HepG2 (cell line): ENCODE results near the gene TMC8. TPM values are rescaled to one million over a fixed set of nuclear protein-coding genes. Genes with fewer than 3 reads are reported as not detected.
A peak's percentile ranks its signal among the peaks of the same experiment; 100 is the strongest.

Experiments
- ATAC-seq: fragments of 200-7000 bp; cut with Tn5 transposase; 3 replicates; pipeline ENCODE4 v1.9.1; 2020; ENCODE audit warnings: mild to moderate bottlenecking, moderate library complexity
- BruUV-seq: library from RNA; stranded (reverse); fragments of 400-500 nt; replicated peaks from 2 replicates; lab custom pipeline; 2021; lab: Mats Ljungman, UMichigan
- CTCF ChIA-PET: fragments of 300-600 bp; formaldehyde crosslinking; extraction: SDS; loops from one replicate; lab custom pipeline; 2021; ENCODE audit warnings: low total read pairs, inconsistent platforms, low intra/inter-chr PET ratio; lab: Yijun Ruan, JAX
- POLR2A ChIA-PET: fragments of 350-600 bp; sonication (Branson Sonifier 250); formaldehyde crosslinking; loops from one replicate; lab custom pipeline; 2020; ENCODE audit warnings: antibody characterized with exemption, inconsistent platforms; lab: Yijun Ruan, JAX
- DNase-seq: peaks from one replicate; pipeline ENCODE4 v3.0.0-alpha.2; 2015; ENCODE audit warnings: low spot score
- FAIRE-seq: peaks from 3 replicates; lab custom pipeline; 2011; peaks lifted over from hg19 to GRCh38; lab: Jason Lieb, UNC
- H2AFZ ChIP-seq: one replicate; pipeline ENCODE4 v1.6.1; 2011; ENCODE audit warnings: low read length, inconsistent platforms
- H3K27ac ChIP-seq: fragments of 300-600 bp; 3 replicates; pipeline ENCODE4 v1.8.0; 2011; ENCODE audit warnings: mixed run types, mild to moderate bottlenecking, mixed read lengths, low read length, inconsistent platforms; ENCODE audit not compliant: insufficient read depth; ENCODE audit errors: extremely low read length
- H3K27me3 ChIP-seq, 2 experiments: fragments of 200-600 bp in 1 of 2; 2 replicates in 1 of 2; 3 replicates in 1 of 2; pipeline versions ENCODE4 v1.6.0 to v1.8.0; 2011; ENCODE audit warnings: low read length in 2 of 2, mild to moderate bottlenecking in 2 of 2, moderate library complexity in 2 of 2, inconsistent platforms in 1 of 2; ENCODE audit not compliant: insufficient read depth in 2 of 2, control insufficient read depth in 1 of 2
- H3K36me3 ChIP-seq, 2 experiments: fragments of 200-600 bp in 1 of 2; replicated peaks in 1 of 2; 2 replicates in 1 of 2; 3 replicates in 1 of 2; pipeline versions ENCODE4 v1.5.1 to v1.8.0; 2011; ENCODE audit warnings: low read length in 2 of 2, inconsistent platforms in 1 of 2; ENCODE audit not compliant: insufficient read depth in 2 of 2, control insufficient read depth in 1 of 2
- H3K4me1 ChIP-seq: 2 replicates; pipeline ENCODE4 v1.5.1; 2012; ENCODE audit warnings: low read length, inconsistent platforms; ENCODE audit not compliant: insufficient read depth
- H3K4me2 ChIP-seq: 2 replicates; pipeline ENCODE4 v1.6.0; 2011; ENCODE audit warnings: low read depth, low read length, inconsistent platforms
- H3K4me3 ChIP-seq, 3 experiments: fragments of 200-600 bp in 1 of 3; sonication (generic), shearing (Covaris generic) in 1 of 3; replicated peaks in 1 of 3; 2 replicates each; pipeline ENCODE4 v1.5.1; 2011 to 2016; ENCODE audit warnings: low read length in 3 of 3, inconsistent platforms in 2 of 3, low read depth in 2 of 3, mild to moderate bottlenecking in 2 of 3, control low read depth in 1 of 3, mixed read lengths in 1 of 3; ENCODE audit not compliant: insufficient read depth in 1 of 3
- H3K79me2 ChIP-seq: one replicate; pipeline ENCODE4 v1.6.1; 2011; ENCODE audit warnings: low read length, inconsistent platforms; ENCODE audit not compliant: insufficient read depth
- H3K9ac ChIP-seq: 2 replicates; pipeline ENCODE4 v1.6.0; 2011; ENCODE audit warnings: mild to moderate bottlenecking, low read depth, low read length, inconsistent platforms; ENCODE audit not compliant: insufficient read depth
- H3K9me3 ChIP-seq: 2 replicates; pipeline ENCODE4 v1.5.1; 2012; ENCODE audit warnings: mild to moderate bottlenecking, low read length
- H4K20me1 ChIP-seq: 2 replicates; pipeline ENCODE4 v1.6.0; 2011; ENCODE audit warnings: inconsistent platforms, mild to moderate bottlenecking, low read length, moderate library complexity; ENCODE audit not compliant: insufficient read depth
- BCL3 ChIP-seq: sonication (generic); formaldehyde crosslinking; IDR thresholded peaks from 2 replicates; pipeline ENCODE4 v1.5.1; 2020; ENCODE audit warnings: mild to moderate bottlenecking, missing genetic modification reagents, moderate library complexity
- CENPX ChIP-seq: sonication (generic); formaldehyde crosslinking; IDR thresholded peaks from 2 replicates; pipeline ENCODE4 v1.9.0; 2021; ENCODE audit warnings: mild to moderate bottlenecking, missing genetic modification reagents, moderate library complexity
- ETV5 ChIP-seq: IDR thresholded peaks from 2 replicates; pipeline ENCODE4 v1.6.1; 2018; ENCODE audit warnings: missing biosample characterization, missing genetic modification reagents, inconsistent platforms, borderline replicate concordance
- HOXA3 ChIP-seq: sonication (generic); formaldehyde crosslinking; IDR thresholded peaks from 2 replicates; pipeline ENCODE4 v1.5.0; 2020; ENCODE audit warnings: missing genetic modification reagents
- MYPOP ChIP-seq: sonication (generic); formaldehyde crosslinking; IDR thresholded peaks from 2 replicates; pipeline ENCODE4 v1.8.1; 2023; ENCODE audit warnings: mild to moderate bottlenecking, moderate library complexity, missing genetic modification reagents
- SYNCRIP ChIP-seq: fragments of 200-400 bp; formaldehyde crosslinking; IDR thresholded peaks from 2 replicates; pipeline ENCODE4 v1.6.1; 2018; ENCODE audit warnings: mild to moderate bottlenecking, low read depth, low read length; ENCODE audit not compliant: insufficient read depth
- ZC3H13 ChIP-seq: sonication (generic); formaldehyde crosslinking; IDR thresholded peaks from 2 replicates; pipeline ENCODE4 v1.8.1; 2023; ENCODE audit warnings: mild to moderate bottlenecking, missing genetic modification reagents, moderate library complexity
- ZNF12 ChIP-seq: sonication (generic); formaldehyde crosslinking; IDR thresholded peaks from 2 replicates; pipeline ENCODE4 v1.5.0; 2020; ENCODE audit warnings: missing genetic modification reagents
- ZNF263 ChIP-seq: sonication (generic); formaldehyde crosslinking; IDR thresholded peaks from 2 replicates; pipeline ENCODE4 v1.4.0; 2020; ENCODE audit warnings: missing genetic modification reagents
- ZNF337 ChIP-seq: sonication (generic); formaldehyde crosslinking; IDR thresholded peaks from 2 replicates; pipeline ENCODE4 v1.5.1; 2020; ENCODE audit warnings: missing genetic modification reagents, low read depth, mild to moderate bottlenecking, borderline replicate concordance
- ZNF772 ChIP-seq: sonication (generic); formaldehyde crosslinking; IDR thresholded peaks from 2 replicates; pipeline ENCODE4 v1.5.0; 2020; ENCODE audit warnings: mild to moderate bottlenecking, missing genetic modification reagents
- WGBS: methylation state at CpG from one replicate; pipeline ENCODE4 v1.1.6; 2017; ENCODE audit warnings: low lambda C conversion rate; 5-methylcytosine and 5-hydroxymethylcytosine counted together
- in situ Hi-C: cut with HindIII; loops from 2 replicates; pipeline ENCODE4 v1.10.0; 2017; ENCODE audit warnings: low pct_unique_long_range_greater_than_20kb; ENCODE audit not compliant: extremely low pct_ligation_motif_present
- intact Hi-C: fragments of 100-400 bp; cut with micrococcal nuclease; formaldehyde crosslinking; loops from one replicate; pipeline ENCODE4 v1.10.0; 2022; ENCODE audit not compliant: unreplicated experiment
- polyA plus RNA-seq, 8 experiments: library from polyadenylated mRNA; depleted of rRNA in 3 of 8; stranded (reverse) in 7 of 8; unstranded in 1 of 8; fragments of >200 nt; fragmentation: Illumina TruSeq in 4 of 8; extraction: Trizol in 4 of 8; gene quantifications; 2 replicates each; pipeline versions ENCODE4 v1.2.1 to v1.2.3, GENCODE V29; 2011 to 2016; ENCODE audit warnings: low read depth in 4 of 8, missing spikeins in 1 of 8, mixed read lengths in 1 of 8; ENCODE audit not compliant: insufficient read depth in 1 of 8
- total RNA-seq, 5 experiments: library from RNA; depleted of rRNA; stranded (reverse); fragments of >200 nt; fragmentation: Illumina TruSeq; extraction: Trizol; gene quantifications; 2 replicates each; pipeline ENCODE4 v1.2.3, GENCODE V29; 2016; ENCODE audit warnings: low read depth in 1 of 5
- TF ChIP-seq, protein P1 (sequence below), 2 experiments: sonication (generic) in 1 of 2; formaldehyde crosslinking in 1 of 2; IDR thresholded peaks; 2 replicates each; pipeline versions ENCODE4 v1.4.0 to v1.6.1; 2016 to 2020; ENCODE audit warnings: borderline replicate concordance in 1 of 2, low read depth in 1 of 2, mild to moderate bottlenecking in 1 of 2, missing genetic modification reagents in 1 of 2
- TF ChIP-seq, protein P2 (sequence below): sonication (generic); formaldehyde crosslinking; IDR thresholded peaks from 2 replicates; pipeline ENCODE4 v1.8.1; 2023; ENCODE audit warnings: mild to moderate bottlenecking, missing genetic modification reagents

TMC8 gene
- total and polyA plus RNA-seq, 2 of the 13 experiments (the other 11 are each of a cell fraction or from before 2014, with no cell fraction given): 0.53 to 7.8 TPM

GRCh38 chr17:78151514-78152008 is 21.0 kb downstream of the TMC8 start:
- no peak overlapping the region for H2AFZ ChIP-seq
- peak overlapping the region; percentile 83 for H3K4me2 ChIP-seq
- 0 out of 5 replicates have a peak, but pooled peaks cover 0 to 2% of the 10 kb centered on the region in 2 experiments for H3K27me3 ChIP-seq
- POLR2A ChIA-PET: interaction anchor here (0.6 to 1.6 kb wide), 5 partner anchors 9 to 193 kb away, joined by 3 to 4 read pairs (median 3); partner anchors contain the start of gene TNRC6C
- no peak overlapping the region for H3K27ac ChIP-seq
- intact Hi-C loops: no loop called here
- in situ Hi-C loops: no loop called here
- peak; percentile 56 for ATAC-seq
- peaks cover 54% of the 10 kb centered on the region for H3K4me1 ChIP-seq
- FAIRE-seq: no peak
- H3K9me3 ChIP-seq: no peaks in the 10 kb centered on the region
- DNase-seq: peak; percentile 70
- peak overlapping the region in 2 of 3 experiments; percentile 23 to 58; a peak in 3 of 6 replicates for H3K4me3 ChIP-seq
- no peaks in the 10 kb centered on the region for H4K20me1 ChIP-seq
- H3K79me2 ChIP-seq: no peaks in the 10 kb centered on the region
- 2% methylated on average over 6 of the region's 7 CpGs for whole genome bisulfite sequencing
- no peaks in the 10 kb centered on the region for H3K36me3 ChIP-seq
- H3K9ac ChIP-seq: peak overlapping the region; percentile 24; the same call in 1 of the 2 replicates
- no TSS peak for BruUV-seq
- CTCF ChIA-PET: no interaction called here
- TF ChIP-seq CENPX (CRISPR knock-in tag): no peak
- no peak for TF ChIP-seq HOXA3 (CRISPR knock-in tag)
- TF ChIP-seq ZNF12 (CRISPR knock-in tag): 0 out of 2 replicates have a peak, but pooled peaks have one; percentile 38
- no peak for TF ChIP-seq SYNCRIP
- TF ChIP-seq, protein P1, sequence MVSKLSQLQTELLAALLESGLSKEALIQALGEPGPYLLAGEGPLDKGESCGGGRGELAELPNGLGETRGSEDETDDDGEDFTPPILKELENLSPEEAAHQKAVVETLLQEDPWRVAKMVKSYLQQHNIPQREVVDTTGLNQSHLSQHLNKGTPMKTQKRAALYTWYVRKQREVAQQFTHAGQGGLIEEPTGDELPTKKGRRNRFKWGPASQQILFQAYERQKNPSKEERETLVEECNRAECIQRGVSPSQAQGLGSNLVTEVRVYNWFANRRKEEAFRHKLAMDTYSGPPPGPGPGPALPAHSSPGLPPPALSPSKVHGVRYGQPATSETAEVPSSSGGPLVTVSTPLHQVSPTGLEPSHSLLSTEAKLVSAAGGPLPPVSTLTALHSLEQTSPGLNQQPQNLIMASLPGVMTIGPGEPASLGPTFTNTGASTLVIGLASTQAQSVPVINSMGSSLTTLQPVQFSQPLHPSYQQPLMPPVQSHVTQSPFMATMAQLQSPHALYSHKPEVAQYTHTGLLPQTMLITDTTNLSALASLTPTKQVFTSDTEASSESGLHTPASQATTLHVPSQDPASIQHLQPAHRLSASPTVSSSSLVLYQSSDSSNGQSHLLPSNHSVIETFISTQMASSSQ (IDR thresholded peaks at IDR 0.05; ENCODE audit: low read depth): peak; percentile 81
- TF ChIP-seq, protein P1 (CRISPR knock-in tag; IDR thresholded peaks at IDR 0.05; ENCODE audit: borderline replicate concordance): peak; percentile 75
- TF ChIP-seq ZNF337 (CRISPR knock-in tag): peak; percentile 5; the same call in 1 of the 2 replicates
- TF ChIP-seq, protein P2, sequence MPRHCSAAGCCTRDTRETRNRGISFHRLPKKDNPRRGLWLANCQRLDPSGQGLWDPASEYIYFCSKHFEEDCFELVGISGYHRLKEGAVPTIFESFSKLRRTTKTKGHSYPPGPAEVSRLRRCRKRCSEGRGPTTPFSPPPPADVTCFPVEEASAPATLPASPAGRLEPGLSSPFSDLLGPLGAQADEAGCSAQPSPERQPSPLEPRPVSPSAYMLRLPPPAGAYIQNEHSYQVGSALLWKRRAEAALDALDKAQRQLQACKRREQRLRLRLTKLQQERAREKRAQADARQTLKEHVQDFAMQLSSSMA (CRISPR knock-in tag): 0 out of 2 replicates have a peak, but pooled peaks have one; percentile 47
- TF ChIP-seq ETV5 (CRISPR knock-in tag): peak; percentile 26; the same call in 1 of the 2 replicates
- TF ChIP-seq ZNF772 (CRISPR knock-in tag): no peak
- no peak for TF ChIP-seq ZC3H13 (CRISPR knock-in tag)
- 0 out of 2 replicates have a peak, but pooled peaks have one; percentile 8 for TF ChIP-seq BCL3 (CRISPR knock-in tag)
- peak; percentile 91 for TF ChIP-seq ZNF263 (CRISPR knock-in tag)
- TF ChIP-seq MYPOP: 0 out of 2 replicates have a peak, but pooled peaks have one; percentile 14
